ENCODE data around the gene CSRP1.

CSRP1 gene

DNA sequence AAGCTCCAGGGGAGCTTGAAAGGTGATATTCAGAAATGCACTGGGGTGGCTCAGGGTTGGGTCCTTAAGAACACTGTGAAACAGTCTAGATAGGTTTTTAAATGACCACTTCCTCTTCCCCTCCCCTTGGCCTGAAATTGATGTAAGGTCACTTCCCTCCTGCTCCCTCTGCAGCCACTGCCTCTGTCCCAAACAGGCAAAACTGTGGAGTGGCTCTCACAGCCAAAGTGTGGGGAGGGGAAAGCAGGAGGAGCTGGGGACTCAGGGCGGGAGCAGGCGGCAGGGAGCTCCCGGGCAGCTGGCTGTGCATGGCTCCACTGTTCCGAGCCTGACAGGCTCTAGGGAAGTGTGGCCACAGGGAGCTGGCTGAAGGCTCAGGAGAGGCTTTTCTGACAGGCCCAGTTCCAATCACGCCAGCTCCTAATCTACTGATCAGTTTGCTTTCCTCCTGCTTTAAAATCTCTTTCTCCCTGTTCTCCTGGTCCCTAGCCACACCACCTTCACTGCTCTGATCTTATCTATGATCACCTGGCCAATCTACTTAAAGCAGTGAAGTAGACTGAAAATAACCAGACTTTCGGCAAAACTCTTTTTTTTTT, 5.1 kb upstream of the CSRP1 start:
- DNase-seq: no peak

DNA sequence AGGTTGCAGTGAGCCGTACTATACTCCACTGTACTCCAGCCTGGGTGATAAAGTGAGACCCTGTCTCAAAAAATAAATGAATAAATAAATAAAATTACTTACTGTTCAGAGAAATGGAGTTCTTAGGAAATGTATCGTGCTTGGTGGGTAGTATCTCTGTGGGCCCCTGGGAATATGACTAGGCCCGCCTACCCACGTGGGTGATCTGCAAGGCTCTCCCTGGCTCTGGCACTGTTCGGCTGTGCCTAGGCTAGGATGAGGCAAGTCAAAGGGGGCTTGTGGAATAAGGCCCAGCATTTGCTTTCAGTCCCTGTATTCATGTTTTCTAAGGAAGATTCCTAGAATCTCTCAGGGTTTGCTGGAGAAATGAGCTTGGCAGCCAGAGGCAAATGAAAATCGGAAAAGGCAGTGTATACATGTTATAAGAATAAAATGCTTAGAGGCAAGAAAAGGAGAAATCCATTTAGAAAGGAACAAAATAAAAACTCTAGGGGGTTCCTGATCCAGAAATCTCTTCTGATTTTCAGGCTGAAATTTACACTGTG, 4.5 kb upstream of the CSRP1 start:
- no peak for DNase-seq

DNA sequence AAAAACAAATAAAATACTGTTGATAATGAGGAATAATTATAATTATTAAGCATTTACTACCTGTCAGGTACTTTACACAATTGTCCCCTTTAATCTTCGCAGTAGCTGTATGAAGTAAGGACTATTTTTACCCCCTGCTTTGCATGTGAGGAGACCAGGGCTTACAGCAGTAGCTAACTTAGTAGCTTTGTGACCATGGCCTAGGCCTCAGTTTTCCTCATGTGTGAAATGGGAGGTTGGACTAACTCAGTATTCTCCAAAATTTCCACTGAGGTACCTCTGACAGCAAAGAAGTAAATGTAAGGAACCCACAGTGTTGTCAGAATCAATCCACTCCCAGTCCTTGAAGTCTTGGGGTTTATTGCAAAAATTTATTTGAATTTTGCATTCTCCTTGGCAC, 3.8 kb upstream of the CSRP1 start:
- no peak for DNase-seq

DNA sequence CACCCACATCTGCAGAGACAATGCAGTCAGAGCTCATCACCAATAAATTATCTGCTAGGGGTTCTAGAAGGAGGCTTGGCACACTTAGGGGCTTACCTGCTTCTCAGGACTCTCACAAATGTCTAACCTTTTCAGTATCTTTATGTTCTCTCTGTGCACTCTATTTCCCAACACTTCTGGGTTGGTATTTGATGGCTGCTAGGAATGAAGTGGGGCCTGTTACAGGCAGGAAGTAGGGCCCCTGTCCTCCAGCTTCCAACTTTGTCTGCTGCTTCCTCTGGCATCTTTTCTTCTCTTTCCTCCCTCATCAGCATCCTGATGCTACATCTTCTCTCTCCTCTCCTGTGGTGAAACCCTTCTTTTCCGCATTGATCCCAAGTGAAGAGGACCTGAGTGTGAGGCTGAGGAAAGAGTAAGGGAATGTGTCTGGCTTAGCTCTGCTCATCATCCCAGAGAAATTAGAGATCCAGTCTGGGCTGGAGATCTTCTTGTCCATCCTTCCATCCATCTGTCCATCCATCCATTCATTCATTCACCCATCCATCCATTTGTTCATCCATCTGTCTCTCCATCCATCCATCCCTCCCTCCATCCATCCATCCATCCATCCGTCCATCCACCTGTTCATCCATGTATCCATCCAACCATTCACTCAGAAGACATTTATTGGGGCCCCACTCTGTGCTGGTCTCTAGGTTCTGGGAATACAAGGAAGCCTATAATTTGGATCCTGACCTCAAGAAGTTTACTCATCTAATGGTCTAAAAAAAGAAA, 2.9 kb upstream of the CSRP1 start:
- DNase-seq: no peak

DNA sequence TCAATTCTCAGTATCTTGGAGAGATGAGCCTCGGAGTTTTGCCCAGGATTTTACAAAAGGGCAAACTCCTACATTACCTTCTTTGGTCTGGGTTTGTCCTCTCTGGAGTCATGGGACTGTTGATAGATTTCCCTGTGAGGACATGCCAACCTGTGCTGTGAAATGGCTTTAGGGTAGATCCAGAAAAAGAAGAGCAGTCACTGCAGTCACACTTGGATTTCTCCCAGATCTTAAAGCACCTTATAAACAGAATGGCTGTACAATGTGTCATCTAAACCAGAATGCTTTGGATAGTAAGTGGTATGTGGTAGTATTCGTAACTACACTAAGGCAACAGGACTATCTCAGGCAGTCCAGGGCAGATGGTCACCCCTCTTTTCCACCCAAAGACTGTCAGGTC, 1.9 kb upstream of the CSRP1 start:
- DNase-seq: no peak

DNA sequence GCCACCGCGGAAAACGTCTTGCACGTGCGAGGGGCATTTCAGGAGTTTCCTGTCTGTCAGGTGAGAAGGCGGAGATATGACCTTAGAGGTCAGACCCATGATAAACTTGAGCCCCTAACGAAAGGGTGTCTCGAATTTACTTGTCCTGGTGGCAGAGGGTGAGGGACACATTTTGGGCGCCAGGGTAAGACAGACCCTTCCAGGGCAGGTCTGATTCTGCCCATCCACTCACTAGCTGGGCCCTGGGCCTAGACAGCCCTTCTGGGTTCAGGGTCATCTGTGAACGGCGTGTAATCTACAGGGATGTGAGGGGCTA, 395 bp upstream of the CSRP1 start:
- DNase-seq: no peak

DNA sequence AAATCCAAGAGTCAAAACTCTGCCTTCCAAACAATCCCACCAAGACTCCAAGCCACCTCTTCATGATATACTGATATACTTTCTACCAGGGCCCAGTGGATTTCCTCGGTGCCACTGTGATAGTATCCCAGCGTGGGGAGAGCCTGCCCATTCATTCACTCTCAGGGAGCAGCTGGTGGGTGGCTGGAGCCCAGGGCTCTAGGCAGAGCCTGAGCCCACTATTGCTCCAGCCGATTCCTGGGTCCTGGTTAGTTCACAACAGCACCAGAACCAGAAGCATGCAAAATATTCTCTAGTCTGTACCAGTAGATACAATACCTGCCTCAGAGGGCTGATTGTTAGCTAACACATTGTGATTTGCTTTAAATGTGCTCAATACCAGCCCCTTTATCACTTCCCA, 831 bp downstream of the CSRP1 start:
- DNase-seq: no peak

DNA sequence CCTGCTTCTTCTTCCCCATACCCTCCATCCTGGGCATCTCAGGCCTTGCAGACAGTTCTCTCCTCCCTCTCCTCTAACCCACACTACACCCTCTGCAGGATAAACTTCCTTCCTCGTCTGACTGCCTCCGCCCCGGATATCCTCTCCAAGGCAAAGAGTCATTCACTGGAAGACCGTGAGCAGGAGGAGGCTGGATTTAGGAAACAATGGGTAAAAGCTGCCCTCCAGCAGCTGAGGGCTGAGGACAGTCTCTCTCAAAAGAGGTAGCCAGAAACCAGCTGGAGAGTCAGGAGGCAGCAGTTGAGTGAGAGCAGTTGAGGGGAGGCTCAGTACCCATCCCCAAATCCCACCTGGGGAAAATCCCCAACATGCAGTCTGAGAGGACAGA, 1.4 kb downstream of the CSRP1 start:
- no peak for DNase-seq

DNA sequence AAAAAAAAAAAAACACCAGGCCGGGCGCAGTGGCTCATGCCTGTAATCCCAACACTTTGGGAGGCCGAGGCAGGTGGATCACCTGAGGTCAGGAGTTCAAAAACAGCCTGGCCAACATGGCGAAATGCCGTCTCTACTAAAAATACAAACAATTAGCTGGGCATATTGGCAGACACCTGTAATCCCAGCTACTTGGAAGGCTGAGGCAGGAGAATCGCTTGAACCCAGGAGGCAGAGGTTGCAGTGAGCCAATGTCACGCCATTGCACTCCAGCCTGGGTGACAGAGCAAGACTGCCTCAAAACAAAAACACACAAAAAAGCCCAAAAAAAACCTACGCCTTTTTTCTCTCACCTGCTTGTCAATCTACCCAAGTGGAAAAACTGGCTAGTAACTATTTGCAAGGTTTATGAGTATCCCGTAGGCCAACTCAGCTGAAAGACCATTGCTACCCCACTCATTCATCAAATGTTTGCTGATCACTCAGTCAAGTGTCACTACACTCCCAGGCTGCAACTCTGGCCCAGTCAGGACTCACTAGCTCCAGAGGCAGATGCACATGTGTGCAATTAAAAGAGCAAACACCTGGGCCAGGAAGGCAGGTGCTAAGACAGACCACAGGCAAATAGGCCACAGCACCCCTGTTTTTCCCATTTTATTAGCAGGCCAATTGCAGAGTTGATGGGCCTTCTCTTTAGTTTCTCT, 2.0 kb downstream of the CSRP1 start:
- DNase-seq: no peak

DNA sequence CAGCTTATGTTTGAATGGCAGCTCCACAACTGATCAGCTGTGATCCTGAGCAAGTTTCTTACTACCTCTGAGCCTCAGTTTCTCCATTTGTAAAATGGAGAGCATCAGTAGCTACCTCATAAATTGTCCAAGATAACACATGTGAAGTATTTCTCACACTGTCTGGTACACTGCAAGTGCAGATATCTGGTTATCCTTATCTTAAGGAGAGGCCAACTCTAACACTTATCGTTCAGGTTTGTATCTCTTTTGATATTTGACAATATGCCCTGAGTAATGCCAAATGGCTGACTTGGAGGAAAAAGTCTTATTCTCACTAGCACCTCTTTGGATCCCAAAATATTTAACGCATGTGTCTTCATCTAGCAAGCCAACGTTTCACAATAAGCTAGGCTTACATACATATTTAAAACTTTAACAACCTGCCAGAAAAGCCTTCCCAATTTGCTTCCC, 2.7 kb downstream of the CSRP1 start:
- no peak for DNase-seq

DNA sequence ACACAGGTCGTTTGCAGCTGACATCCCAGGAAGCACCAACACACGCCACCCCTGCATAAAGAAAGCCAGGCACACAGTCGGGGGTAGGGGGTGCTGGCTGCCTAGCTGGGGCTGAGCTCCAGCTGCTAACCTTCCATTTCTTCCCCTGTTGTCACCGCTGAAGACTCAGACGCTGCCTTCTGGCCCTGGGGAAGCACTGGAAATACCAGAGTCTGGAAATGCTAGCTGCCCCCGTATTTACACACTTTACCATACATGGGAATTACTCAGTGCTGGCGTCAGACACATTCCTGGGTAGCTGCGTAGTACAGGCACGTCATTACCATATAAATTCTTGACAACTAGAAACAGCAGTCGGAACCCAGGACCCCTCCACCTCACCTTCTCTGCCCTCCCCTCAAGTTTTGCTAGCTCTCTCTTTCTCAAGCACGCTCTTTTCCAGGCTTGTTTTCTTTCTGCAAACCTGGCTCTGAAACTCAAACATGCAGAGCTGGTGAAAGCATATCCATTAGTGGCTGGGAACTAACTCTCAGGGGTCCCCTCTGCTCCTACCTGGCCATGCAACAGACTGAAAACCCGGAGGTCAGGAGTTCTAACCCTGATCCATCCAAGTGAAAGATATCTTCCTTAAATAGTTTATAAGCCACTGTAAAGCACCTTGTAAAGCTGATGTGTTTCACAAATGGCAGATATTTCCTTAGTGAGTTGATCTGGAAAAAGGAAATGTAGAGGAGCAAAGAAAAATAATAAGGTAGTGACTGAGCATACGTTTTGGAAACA, 3.3 kb downstream of the CSRP1 start:
- no peak for DNase-seq

DNA sequence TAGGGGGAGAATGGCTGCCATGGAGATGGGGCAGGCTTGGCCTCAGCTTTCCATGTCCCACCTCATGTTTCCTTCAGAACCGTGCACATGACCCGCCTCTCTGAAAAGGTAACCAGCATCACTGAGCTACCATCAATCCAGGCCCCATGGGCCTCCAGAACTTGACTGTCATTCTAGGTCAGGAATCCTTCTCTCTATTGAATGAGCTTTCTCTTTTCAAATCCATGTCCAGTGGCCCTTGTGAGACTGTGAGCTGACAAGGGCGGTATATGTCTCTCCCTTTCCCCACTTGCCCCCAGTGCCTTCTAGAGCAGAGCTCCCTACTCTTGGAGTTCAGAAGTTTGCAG, 4.4 kb downstream of the CSRP1 start:
- DNase-seq: no peak

DNA sequence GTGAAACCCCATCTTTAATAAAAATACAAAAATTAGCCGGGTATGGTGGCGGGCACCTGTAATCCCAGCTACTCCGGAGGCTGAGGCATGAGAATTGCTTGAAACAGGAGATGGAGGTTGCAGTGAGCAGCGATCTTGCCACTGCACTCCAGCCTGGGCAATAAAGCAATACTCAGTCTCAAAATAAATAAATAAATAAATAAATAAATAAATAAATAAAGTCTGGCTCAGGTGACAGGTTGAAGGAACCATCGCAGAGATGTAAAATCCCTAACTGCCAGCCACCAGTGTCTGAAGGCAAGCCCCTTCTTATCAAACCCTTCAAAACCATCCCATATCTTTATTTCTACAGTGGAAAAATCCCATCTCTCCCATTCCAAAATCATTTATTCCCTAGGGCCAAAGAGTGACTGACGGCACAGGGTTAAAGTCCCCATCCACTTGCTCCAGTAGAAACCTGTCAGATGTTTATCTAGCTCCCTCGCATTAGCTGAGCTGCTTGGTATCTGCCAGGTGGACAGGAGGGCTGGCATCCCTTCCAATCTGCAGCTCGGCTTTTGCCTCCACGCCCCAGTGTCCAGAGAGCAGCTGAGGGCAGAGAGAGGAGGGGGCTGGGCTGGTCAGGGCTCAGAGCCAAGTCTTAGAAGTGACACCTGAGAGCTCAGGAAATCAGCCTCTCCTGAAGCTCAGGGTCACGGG, 5.0 kb downstream of the CSRP1 start:
- DNase-seq: peak; percentile 45

DNA sequence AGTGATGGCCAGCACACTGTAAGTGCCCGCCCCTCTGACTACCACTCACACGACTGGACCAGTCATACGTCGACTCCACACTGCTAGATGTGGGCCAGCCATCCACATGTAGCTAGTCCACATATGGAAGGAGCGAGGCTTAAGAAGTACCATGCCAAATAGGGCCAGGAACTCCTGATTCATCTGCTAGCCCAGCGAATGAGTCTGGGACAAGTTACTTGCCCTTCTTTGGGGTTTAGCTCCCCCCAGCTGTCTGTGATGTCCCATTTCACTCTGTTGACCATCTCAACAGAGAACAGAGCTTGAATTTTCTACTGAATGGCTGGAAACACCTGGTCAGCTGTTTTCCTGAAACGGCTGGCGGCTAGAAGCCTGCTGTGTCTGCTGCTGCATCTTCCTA, 5.8 kb downstream of the CSRP1 start:
- DNase-seq: no peak

DNA sequence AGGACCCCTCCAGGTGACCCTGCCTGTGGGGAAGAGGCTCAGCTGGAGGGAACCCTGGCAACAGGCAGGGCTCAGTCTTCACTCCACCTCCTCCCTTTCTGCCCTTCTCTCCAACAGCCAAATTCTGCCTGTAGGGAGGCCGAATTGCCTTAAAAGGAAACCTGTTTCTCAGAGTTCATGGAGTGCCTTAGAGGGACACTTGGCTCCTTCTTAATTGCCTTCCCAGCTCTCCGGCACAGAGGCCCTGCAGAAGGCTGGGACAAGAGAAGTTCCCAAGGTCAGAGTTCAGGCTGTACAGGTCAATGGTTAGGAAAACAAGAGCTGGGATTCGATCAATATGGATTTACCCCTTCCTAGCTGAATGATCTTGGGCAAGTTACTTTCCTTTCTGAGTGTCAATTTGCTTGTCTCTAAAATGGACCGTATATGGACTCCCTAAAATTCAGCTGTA, 6.2 kb downstream of the CSRP1 start:
- DNase-seq: no peak

DNA sequence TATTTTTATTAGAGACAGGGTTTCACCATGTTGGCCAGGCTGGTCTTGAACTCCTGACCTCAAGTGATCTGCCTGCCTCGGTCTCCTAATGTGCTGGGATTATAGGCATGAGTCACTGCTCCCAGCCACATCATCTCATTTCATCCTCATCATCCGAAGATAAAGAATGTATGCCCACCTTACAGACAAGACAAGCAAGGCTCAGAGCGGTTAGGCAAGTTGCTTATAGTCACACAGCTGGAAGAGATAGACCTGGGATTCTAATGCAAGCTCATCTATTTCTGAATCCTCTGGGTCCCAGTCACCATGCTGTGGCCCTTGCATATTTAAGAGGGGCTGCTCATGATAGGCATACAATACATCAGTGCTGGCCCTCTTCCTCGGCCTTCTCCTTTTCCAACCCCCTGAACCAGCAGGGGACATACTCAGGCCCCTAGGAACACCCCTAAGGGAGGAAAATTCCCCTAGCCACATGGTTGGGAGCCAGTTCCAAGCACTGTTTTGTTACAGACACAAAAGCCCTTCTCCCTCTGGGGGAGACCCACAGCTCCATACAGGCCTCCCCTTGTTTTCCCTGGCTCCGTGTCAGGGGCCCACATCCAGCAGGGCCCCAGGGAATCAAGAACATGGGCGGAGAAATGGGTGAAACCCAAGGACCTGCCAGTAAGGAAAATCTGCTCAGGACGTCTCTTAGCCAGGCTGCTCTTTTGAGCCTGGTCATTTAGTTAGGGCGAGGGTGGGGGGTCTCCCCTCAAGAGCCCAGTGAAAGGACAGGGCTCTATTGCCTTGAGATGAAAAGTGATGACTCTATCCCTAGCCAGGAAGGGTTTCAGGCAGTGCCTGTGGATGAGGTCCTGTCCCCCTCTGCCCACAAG, 6.9 kb downstream of the CSRP1 start:
- DNase-seq: no peak

DNA sequence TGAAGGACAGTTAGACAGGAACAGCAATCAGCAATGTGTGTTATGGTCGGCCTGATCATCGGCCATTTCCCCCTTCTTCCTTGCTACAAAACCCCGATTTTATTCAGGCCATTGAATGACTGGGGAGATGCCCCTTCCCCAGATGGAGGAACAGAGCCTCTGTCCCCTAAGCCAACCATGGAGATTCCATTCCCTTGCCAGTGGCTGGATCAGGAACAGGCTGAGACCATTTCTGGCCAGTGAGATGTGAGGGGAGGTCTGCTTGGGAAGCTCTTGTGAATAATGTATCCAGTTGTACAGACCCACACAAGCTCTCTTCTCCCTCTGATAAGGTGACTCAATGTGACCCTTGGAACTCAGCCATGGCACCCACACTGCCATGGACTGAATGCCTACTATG, 7.7 kb downstream of the CSRP1 start:
- no peak for DNase-seq

DNA sequence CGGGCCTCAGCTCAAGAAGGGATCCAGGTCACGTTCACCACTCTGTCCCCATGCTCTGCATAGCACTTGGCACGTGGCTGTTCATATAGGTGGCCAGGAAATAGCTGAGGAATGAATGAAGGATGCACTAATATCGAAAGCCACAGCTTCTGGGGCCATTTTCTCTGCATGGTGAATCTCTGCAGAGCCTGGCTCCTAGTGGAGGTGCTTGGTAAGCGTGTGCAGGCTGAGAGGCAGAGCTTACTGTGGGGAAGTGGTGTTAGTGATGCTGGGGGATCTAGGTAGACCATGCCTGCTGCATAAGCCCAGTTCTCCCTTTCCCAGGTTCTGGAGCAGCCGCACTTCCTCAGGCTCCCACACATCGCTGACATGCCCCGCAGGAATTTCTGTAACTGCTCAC, 8.3 kb downstream of the CSRP1 start:
- no peak for DNase-seq

DNA sequence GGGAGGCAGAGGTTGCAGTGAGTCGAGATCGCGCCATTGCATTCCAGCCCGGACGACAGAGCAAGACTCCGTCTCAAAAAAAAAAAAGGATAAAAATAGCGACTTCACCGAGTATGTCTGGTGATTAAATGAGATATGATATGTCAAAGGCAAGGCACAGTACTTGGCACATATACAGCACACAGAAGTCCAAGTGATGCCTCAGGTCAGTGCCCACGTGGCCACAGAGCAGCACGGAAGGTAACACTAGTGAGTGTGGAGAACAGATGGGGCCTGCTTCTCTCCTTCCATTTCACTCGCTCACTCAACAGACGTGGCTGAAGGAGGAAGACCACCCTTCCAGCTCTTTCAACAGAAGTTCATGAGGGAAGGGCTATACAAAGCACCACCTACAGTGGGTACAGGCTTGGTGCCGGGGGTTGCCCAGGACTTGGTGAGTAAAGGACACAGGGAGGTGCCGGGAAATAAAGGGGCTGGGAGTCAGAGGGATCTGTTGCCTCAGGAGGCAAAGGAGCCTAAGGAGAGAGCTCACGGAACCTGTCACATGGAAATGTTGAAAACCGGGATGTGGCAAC, 8.9 kb downstream of the CSRP1 start:
- DNase-seq: no peak

DNA sequence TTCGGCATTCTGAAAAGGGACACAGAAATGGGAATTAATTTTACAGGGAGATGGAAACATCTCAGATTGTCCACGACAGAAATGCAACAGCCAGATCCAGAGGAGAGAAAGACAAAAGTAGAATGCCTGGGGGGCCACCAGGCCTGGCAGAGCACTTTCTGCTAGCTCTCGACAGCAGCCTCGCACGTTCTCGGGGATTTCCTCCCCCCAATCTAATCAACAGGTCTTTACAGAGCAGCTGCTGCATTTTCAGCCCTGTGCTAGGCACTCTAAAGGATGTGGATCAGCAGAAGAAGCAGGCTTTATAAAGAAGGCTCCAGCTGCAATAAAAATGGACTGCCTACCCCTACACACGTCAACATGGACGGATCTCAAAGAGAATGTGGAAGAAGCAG, 10.6 kb downstream of the CSRP1 start:
- no peak for DNase-seq

DNA sequence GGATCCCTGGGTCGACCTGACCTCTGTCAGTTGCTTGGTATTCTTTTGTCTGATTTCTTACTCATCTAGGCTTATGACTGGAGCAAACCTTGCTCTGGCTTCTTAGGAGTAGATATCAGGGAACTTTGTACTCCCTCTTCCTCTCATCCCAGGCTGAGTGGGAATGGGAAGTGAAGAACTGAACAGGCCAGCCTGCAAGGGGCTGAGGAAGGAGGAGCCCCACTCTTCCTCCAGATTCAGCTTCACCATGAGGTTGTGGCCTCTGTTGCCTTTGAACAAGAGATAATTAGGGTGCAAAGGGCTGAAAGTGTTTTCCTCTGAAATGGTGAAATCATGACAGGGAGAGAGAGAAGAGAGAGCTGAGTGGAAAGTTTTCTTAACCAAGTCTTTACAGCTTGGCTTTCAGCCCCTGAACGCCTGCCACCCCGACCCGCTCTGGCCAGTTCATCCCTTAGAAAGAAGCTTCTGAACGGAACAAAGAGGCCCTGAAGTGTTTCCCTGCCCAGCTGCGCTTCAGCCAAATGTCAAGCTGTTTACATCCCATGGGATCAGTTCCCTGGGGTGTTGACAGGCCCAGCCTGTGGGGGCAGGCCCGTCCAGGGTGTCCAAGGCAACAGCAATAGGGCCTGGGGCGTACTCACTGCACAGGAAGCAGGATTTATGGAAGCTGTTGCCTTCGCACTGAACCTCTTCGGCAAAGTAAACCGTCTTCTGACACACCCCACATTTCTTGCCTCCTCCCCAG, 11.2 kb downstream of the CSRP1 start:
- DNase-seq: peak; percentile 48
